ENCODE data around the gene KCNIP3.

The KCNIP3 gene

DNA sequence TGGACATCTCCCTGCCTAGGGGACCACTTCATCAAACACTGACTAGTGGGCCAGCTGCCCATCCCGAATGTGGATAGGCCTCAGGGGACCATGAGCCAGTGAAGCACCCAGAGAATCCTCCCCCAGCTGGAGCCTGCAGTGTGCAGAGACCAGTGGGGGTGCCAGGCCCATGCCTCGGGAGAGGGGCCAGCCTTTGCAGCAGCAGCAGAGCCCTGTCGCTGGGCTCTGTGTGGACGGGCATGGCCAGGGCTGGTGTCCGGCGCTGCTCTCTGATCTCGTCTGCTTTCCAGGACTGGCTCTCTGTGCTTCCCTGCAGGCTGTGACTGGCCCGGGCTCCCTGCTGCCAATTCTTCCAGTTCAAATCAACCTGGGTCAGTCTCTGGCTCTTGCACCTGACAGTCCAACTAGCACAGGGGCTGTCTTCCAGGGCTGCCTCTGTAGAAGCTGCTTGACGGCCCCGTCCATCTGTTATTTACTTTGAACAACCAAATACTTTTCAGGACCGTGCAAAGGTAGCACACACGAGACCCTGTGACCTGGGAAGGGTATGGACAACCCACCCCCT is 11.4 kb downstream of the KCNIP3 start:
- no peak overlapping the region for H3K4me3 ChIP-seq

DNA sequence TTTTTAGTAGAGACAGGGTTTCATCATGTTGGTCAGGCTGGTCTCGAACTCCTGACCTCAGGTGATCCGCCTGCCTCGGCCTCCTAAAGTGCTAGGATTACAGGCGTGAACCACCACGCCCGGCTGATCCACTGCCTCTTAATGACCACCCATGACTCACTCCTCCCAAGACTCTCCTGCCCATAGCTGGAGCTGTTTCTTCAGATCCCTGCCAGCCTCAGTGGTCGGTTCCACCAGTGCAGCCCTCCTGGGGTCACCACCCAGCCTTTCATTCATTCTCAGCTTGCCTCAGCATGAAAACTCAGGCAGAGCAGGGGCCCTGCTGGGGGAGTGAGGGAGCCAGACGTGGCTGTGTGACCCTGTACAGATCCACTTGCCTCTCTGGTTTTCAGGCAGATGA is 12.5 kb downstream of the KCNIP3 start:
- no peak for DNase-seq (ENCODE audit: low spot score in 2 of 2)
- Histone ChIP-seq H3K27me3 (ENCODE audit: low read depth) (no peaks in the 10 kb centered on the region), H3K36me3 (replicated peaks) (no peaks in the 10 kb centered on the region), H3K9me3 (no peaks in the 10 kb centered on the region), H3K4me3 (no peak overlapping the region), H3K4me1 (no peaks in the 10 kb centered on the region)
- in situ Hi-C loops (cut with MboI; ENCODE audit: low sequenced_read_pairs) = no loop called here

More for the DNA sequence above, 11.4 kb downstream of the KCNIP3 start:
- Histone ChIP-seq H3K27me3 (ENCODE audit: low read depth) (no peaks in the 10 kb centered on the region), H3K36me3 (replicated peaks) (no peaks in the 10 kb centered on the region), H3K9me3 (no peaks in the 10 kb centered on the region), H3K4me1 (no peaks in the 10 kb centered on the region)
- DNase-seq (ENCODE audit: low spot score in 2 of 2) = no peak
- in situ Hi-C loops (cut with MboI; ENCODE audit: low sequenced_read_pairs) = no loop called here

DNA sequence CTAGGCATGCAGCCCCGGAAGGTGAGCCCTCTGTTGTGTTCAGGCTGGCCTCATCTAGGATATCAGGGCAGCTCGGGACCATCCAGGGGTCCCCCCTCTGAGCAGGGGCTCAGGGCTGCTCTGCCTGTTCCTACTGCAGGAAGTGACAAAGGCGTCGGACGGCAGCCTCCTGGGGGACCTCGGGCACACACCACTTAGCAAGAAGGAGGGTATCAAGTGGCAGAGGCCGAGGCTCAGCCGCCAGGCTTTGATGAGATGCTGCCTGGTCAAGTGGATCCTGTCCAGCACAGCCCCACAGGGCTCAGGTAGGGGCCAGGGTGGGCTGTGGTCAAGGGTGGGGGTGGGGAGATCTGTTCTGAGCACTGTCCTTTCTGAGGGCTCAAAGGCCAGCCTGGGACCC is 13.1 kb downstream of the KCNIP3 start:
- Histone ChIP-seq H3K9me3 (no peaks in the 10 kb centered on the region), H3K27me3 (ENCODE audit: low read depth) (no peaks in the 10 kb centered on the region), H3K36me3 (replicated peaks) (no peaks in the 10 kb centered on the region), H3K4me3 (no peak overlapping the region), H3K4me1 (no peaks in the 10 kb centered on the region)
- DNase-seq (ENCODE audit: low spot score in 2 of 2) = no peak
- in situ Hi-C loops (cut with MboI; ENCODE audit: low sequenced_read_pairs) = no loop called here

DNA sequence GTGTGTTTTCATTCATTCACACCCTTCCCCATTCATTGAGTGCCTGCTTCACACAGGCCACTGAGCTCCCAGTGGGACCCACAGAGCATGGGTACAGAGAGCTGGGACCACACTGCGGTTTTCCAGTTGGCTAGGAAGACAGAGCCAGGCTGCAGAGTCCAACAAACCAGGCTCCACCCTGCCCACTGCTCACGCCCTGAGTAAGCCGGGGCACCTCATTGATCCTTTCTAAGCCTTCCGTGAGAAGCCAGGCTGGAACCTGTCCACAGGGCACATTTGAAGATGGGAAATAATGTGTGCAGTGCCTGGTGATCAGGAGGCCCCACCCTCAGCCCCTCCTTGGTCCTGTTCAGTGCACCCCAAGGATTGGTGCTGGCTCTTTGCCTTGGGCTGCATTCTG is 13.5 kb downstream of the KCNIP3 start:
- no peaks in the 10 kb centered on the region for H3K4me1 ChIP-seq
- DNase-seq (ENCODE audit: low spot score in 2 of 2) = no peak
- H3K4me3 ChIP-seq = no peak overlapping the region
- in situ Hi-C loops (cut with MboI; ENCODE audit: low sequenced_read_pairs) = no loop called here
- H3K36me3 ChIP-seq (replicated peaks) = no peaks in the 10 kb centered on the region
- H3K9me3 ChIP-seq = no peaks in the 10 kb centered on the region
- H3K27me3 ChIP-seq (ENCODE audit: low read depth) = no peaks in the 10 kb centered on the region

DNA sequence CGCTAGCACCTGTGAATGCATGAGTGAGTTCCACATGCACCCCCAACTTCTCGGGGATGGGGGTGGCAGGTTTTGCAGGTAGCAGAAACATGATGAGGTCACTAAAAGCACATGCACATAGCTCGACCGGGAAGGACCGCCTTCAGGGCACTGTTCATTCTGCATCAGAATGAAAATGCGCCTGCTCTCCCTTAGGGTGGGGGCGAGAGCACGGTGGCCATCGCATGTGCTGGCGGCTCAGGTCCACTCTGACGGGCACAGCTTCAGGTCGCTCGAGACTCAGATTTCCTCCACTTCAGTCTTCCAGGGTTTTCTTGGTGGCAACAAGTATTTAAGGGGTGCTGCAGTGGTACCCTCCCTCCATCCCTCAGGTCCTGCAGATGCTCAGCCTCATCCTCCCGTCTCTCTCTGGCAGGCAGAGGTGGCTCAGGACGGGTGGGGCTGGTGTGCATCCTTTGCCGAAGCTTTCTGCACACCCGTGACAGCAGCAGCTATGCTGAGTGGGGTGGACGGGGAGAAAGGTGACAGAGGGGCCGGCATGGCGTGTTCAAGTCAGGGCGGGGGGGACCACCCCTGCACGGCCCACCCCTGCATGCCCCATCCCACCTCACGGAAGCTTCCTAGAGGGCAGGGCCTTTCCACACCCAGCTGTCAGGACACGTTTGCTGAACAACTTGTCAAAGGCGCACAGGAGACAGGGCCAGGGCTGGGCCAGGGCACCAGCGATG is 14.8 kb downstream of the KCNIP3 start:
- in situ Hi-C loops (cut with MboI; ENCODE audit: low sequenced_read_pairs) = no loop called here
- H3K36me3 ChIP-seq (replicated peaks) = no peaks in the 10 kb centered on the region
- no peaks in the 10 kb centered on the region for H3K27me3 ChIP-seq (ENCODE audit: low read depth)

DNA sequence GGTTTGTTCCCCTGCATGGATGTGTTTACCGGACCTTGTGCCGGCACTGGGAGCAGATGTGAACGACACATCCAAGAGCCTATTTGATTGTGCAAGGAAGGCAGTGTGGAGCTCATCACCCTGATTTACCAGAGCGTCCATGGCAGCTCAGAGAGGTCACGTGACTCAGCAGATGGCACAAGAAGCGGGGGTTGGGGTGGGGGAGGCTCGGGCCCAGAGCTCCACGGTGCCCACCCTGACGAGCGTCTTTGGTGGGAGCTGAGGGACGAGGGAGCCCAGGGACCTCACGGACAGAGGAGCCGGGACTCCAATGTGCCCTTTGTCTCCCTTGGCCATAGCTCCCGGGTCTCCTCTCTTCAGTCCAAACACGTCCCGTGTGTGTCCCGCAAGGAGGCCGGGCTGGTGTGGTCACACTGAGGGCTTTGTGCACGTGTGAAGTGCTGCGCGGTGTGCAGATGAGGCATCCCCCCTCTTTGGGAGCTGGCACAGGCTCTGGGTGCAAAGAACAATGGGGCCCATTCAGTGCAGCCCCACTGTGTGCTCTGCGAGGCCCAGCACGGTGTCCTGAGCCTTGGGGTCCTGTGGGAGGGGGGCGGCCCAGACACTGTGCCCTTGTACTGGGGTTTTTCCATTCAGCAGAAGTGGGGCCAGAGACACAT is 15.5 kb downstream of the KCNIP3 start:
- Histone ChIP-seq H3K4me3 (no peak overlapping the region), H3K9me3 (no peaks in the 10 kb centered on the region), H3K36me3 (replicated peaks) (no peaks in the 10 kb centered on the region), H3K27me3 (ENCODE audit: low read depth) (no peaks in the 10 kb centered on the region), H3K4me1 (no peaks in the 10 kb centered on the region)
- in situ Hi-C loops (cut with MboI; ENCODE audit: low sequenced_read_pairs) = no loop called here
- no peak for DNase-seq (ENCODE audit: low spot score in 2 of 2)

More for the DNA sequence above, 14.8 kb downstream of the KCNIP3 start:
- Histone ChIP-seq H3K4me1 (no peaks in the 10 kb centered on the region), H3K4me3 (no peak overlapping the region), H3K9me3 (no peaks in the 10 kb centered on the region)
- no peak for DNase-seq (ENCODE audit: low spot score in 2 of 2)

DNA sequence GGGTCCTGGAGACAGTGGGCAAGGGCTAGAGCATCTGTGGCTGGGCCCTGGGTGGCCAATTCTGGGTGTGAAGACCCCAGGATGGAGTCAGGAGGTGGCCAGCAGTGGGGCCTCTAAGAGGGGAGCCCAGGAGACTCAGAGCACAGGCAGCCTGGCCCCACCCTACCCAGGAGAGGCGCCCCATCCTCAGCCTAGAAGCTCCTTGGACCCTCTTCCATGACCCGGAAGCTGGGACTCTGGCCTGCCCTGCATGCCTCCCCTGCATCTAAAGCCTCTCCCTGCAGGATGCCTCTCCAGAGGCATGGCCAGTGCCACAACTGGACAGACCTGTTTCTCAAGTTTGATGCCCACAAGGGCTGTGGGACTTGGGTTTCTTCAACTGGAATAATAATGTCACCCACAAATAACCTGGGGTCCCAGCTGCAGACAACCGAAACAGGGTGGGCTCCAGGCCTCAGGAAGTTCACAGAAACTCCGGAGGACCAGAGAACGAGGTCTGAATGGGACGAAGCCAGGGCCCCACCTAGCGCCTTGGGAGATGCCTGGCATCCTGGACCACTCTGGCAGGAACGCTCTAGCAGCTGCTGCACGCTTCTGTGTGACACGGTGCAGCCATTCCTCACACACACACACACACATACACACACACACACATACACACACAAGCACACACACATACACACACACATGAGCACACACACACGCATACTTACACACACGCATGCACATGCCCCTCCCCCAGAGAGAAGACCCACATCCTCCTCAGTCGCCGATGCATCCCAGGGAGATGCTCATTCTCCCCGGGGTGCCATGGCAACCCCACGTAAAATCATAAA is 16.4 kb downstream of the KCNIP3 start:
- DNase-seq (ENCODE audit: low spot score in 2 of 2) = no peak
- no peaks in the 10 kb centered on the region for H3K4me1 ChIP-seq
- H3K27me3 ChIP-seq (ENCODE audit: low read depth) = no peaks in the 10 kb centered on the region
- in situ Hi-C loops (cut with MboI; ENCODE audit: low sequenced_read_pairs) = no loop called here
- H3K36me3 ChIP-seq (replicated peaks) = no peaks in the 10 kb centered on the region
- no peaks in the 10 kb centered on the region for H3K9me3 ChIP-seq
- H3K4me3 ChIP-seq = no peak overlapping the region

DNA sequence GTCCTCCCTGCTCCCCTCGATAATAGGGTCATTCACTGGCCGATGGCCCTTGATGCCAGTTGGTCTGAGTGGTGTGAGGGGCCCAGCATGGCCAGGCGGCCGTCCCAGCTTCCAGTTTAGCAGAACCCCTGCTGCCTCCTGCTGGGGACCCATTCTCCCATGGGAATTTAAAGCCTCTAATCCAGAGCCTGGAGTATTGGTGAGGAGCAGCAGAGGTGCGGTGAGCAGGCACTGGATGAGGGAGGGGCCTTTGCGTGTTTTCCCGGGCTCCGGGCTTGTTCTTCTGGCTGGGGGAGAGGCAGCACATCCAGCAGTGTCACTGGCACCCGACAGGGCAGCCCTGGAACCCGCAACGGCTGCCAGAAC is 17.4 kb downstream of the KCNIP3 start:
- no peak for DNase-seq (ENCODE audit: low spot score in 2 of 2)
- no peaks in the 10 kb centered on the region for H3K9me3 ChIP-seq
- no peaks in the 10 kb centered on the region for H3K36me3 ChIP-seq (replicated peaks)
- in situ Hi-C loops (cut with MboI; ENCODE audit: low sequenced_read_pairs) = no loop called here
- no peak overlapping the region for H3K4me3 ChIP-seq
- no peaks in the 10 kb centered on the region for H3K27me3 ChIP-seq (ENCODE audit: low read depth)
- H3K4me1 ChIP-seq = no peaks in the 10 kb centered on the region

DNA sequence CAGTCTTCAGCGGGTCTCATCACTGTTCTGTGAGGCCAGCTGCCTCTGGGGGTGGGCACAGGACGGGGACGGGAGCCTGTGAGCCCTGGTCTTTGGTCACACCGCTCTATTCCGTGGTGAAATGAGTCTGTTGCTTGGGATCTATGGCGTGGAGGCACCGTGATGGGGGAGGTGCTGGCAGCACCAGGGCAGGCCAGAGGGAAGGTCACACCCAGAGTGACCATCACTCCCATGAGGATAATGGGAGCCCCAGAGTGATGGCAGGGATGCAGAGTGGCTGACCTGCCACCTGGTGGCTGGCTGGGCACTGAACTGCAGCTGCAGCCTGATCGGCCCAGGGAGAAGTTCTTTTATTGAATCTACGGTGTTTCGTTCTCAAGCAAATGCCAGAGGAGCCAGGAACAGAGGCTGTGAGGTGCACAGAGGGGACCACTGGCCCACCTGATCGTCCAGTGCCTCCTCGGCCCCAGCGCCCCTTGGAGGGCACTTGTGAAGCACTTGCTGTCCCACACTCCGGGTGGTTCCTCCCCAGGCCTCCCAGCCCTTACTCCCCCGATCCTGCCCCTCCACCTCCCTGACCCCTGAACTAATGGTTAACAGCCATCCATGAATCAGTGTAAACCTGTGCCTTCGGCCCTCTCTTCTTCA is 17.9 kb downstream of the KCNIP3 start:
- Histone ChIP-seq H3K4me3 (no peak overlapping the region), H3K4me1 (no peaks in the 10 kb centered on the region), H3K36me3 (replicated peaks) (no peaks in the 10 kb centered on the region), H3K9me3 (no peaks in the 10 kb centered on the region), H3K27me3 (ENCODE audit: low read depth) (no peaks in the 10 kb centered on the region)
- in situ Hi-C loops (cut with MboI; ENCODE audit: low sequenced_read_pairs) = no loop called here
- peak in 1 of 2 experiments; percentile 24 for DNase-seq (ENCODE audit: low spot score in 2 of 2)

DNA sequence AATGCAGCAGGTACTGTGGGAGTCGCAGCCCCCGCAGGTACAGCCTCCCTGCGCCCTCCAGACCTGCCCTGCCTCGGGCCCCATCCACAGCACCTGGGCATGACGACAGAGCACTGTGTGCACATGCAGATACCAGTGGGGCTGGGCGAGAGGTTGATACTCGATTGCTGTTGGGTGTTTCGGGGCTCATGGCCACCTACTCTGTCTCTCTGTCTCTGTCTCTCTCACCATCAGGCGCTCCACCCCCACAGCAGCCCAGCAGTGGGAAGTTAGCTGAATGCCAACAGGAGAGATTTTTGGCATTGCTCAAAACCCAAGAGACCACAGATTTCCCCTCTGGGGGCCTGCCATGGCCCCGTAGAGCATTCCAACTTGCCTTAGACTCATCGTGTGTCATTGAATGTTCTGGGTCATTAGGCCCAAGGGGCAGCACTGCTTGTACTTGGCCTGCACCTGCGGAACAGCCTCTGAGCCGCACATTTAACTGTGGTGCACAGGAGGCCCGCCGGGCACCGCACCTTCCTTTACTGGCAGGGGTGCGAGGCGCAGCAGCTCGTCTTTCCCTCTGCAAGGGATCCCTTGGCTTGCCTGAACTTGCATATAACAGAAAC is 18.8 kb downstream of the KCNIP3 start:
- Histone ChIP-seq H3K27me3 (ENCODE audit: low read depth) (no peaks in the 10 kb centered on the region), H3K4me3 (no peak overlapping the region), H3K4me1 (no peaks in the 10 kb centered on the region), H3K9me3 (no peaks in the 10 kb centered on the region), H3K36me3 (replicated peaks) (no peaks in the 10 kb centered on the region)
- no peak for DNase-seq (ENCODE audit: low spot score in 2 of 2)
- in situ Hi-C loops (cut with MboI; ENCODE audit: low sequenced_read_pairs) = no loop called here

DNA sequence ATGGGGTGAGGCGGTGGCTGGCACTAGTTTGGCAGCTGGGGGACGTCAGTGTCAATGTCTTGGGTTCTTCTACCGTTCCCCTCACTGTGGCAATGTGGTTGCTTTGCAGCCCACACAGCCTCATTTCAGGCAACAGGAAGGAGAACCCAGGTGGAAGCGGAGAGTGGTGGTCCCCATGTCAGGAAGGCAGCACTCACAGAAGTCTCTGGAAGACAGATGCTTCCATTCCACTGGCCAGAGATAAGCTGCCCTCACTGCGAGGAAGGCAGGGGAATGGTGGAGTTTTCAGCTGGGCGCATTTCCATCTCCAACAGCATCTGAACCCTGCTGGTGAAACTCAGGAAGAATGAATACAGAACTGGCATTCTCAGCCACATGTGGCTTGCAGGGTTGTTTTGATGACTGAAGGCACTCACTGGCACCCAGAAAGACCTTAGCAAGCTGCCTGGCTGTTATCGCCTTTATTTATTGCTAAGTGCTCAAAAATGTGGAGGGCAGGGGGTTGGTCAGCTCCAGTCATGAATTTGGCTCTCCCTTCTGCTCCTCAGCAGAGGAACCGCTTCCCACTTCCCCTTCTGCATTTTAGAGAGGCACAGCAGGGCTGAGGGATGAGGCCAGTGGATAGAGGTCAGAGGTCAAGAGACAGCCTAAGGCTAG is 19.4 kb downstream of the KCNIP3 start:
- no peaks in the 10 kb centered on the region for H3K4me1 ChIP-seq
- DNase-seq (ENCODE audit: low spot score in 2 of 2) = no peak
- H3K27me3 ChIP-seq (ENCODE audit: low read depth) = no peaks in the 10 kb centered on the region
- H3K4me3 ChIP-seq = no peak overlapping the region
- in situ Hi-C loops (cut with MboI; ENCODE audit: low sequenced_read_pairs) = no loop called here
- H3K9me3 ChIP-seq = no peaks in the 10 kb centered on the region
- H3K36me3 ChIP-seq (replicated peaks) = no peaks in the 10 kb centered on the region

DNA sequence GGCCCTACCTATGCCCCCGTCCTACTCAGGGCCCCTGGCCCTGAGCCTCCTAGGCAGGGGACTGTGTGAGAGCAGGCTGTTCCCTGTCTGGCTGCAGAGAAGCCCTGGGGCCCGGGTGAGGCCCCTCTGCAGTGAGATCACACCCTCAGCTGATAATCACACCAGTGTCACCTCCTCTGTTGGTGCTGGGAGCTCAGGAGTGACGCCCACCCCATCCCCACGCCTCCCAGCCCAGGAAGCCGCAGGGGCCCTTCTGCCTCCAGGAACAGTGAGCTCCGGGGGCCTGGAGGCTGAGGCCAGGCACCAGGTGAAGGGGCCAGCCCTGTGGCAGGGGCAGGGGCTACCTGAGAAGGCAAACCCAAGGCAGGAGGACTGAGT is 20.0 kb downstream of the KCNIP3 start:
- in situ Hi-C loops (cut with MboI; ENCODE audit: low sequenced_read_pairs) = no loop called here
- DNase-seq (ENCODE audit: low spot score in 2 of 2) = no peak
- Histone ChIP-seq H3K9me3 (no peaks in the 10 kb centered on the region), H3K4me3 (no peak overlapping the region), H3K27me3 (ENCODE audit: low read depth) (no peaks in the 10 kb centered on the region), H3K36me3 (replicated peaks) (no peaks in the 10 kb centered on the region), H3K4me1 (no peaks in the 10 kb centered on the region)
